Kidney (tissue), 14 donors: ENCODE results near the gene KCNK1. TPM values are rescaled to one million over a fixed set of nuclear protein-coding genes. Genes with fewer than 3 reads are reported as not detected.

ENCODE experiments used
- DNase-seq, 5 donors: peaks; one replicate each; pipeline ENCODE4 v3.0.0-alpha.2; 2013 to 2020
- FAIRE-seq: peaks from 2 replicates; lab custom pipeline; 2012; peaks lifted over from hg19 to GRCh38; lab: Jason Lieb, UNC
- H3K27ac ChIP-seq, 2 donors: one replicate each; pipeline ENCODE4 v1.7.0; 2013; ENCODE audit warnings: low read depth in 2 of 2, low read length in 2 of 2, inconsistent platforms in 1 of 2
- H3K27me3 ChIP-seq: one replicate; pipeline ENCODE4 v1.7.1; 2013; ENCODE audit warnings: low read length, inconsistent platforms; ENCODE audit not compliant: control insufficient read depth, insufficient read depth
- H3K36me3 ChIP-seq, 3 donors: one replicate each; pipeline versions ENCODE4 v1.7.0 to v1.7.1; 2013; ENCODE audit warnings: low read length in 3 of 3, control low read depth in 1 of 3, inconsistent platforms in 1 of 3; ENCODE audit not compliant: insufficient read depth in 3 of 3, control insufficient read depth in 2 of 3
- H3K4me1 ChIP-seq, 3 donors: one replicate each; pipeline versions ENCODE4 v1.7.0 to v1.7.1; 2013; ENCODE audit warnings: low read length in 3 of 3, inconsistent platforms in 1 of 3, low read depth in 1 of 3; ENCODE audit not compliant: control insufficient read depth in 2 of 3, insufficient read depth in 2 of 3
- H3K4me3 ChIP-seq, 3 donors: one replicate each; pipeline versions ENCODE4 v1.7.0 to v1.8.1; 2013; ENCODE audit warnings: low read length in 3 of 3, control low read depth in 1 of 3, inconsistent platforms in 1 of 3
- H3K9ac ChIP-seq, 3 donors: one replicate each; pipeline versions ENCODE4 v1.7.0 to v1.7.1; 2013; ENCODE audit warnings: low read length in 3 of 3, control low read depth in 1 of 3, inconsistent platforms in 1 of 3
- H3K9me3 ChIP-seq, 3 donors: one replicate each; pipeline versions ENCODE4 v1.7.0 to v1.7.1; 2013; ENCODE audit warnings: low read length in 3 of 3, control low read depth in 1 of 3, inconsistent platforms in 1 of 3; ENCODE audit not compliant: control insufficient read depth in 2 of 3, insufficient read depth in 1 of 3
- CTCF ChIP-seq: IDR thresholded peaks from 3 replicates; pipeline ENCODE4 v1.5.1; 2012; ENCODE audit warnings: mild to moderate bottlenecking, moderate library complexity, borderline replicate concordance; ENCODE audit not compliant: insufficient read depth; ENCODE audit errors: extremely low read depth
- intact Hi-C: fragments of 100-400 bp; cut with DNase I; formaldehyde crosslinking; loops from one replicate; pipeline ENCODE4 v1.11.1; 2022
- polyA plus RNA-seq: library from polyadenylated mRNA; stranded (reverse); fragments of 350-450 nt; fragmentation: Illumina TruSeq; extraction: RNeasy Lipid Tissue Mini Kit (QIAGEN cat#74804); gene quantifications from one replicate; pipeline ENCODE4 v1.2.3, GENCODE V29; 2014; ENCODE audit warnings: low read depth, low replicate concordance; ENCODE audit not compliant: insufficient read depth
- total RNA-seq: library from RNA; stranded (reverse); fragmentation: NEBNext Ultra II Directional; extraction: Animal tissue kit (Norgen Biotek cat#: 25700); gene quantifications from one replicate; pipeline ENCODE4 v1.2.1, GENCODE V29; 2021
- donor health status: control.
- donor health status: control.
- donor health status: control.
- donor health status: control.
- donor health status: control.
- donor health status: DM: yes; HTN: yes; CAD: no.
- donor health status: Normal renal cell carcinoma (clear cell type).

Gene KCNK1
- total and polyA plus RNA-seq, 2 donors from 2014 or later, result 10.0 to 10.7 TPM

- FAIRE-seq, result no peak
- H3K4me1 ChIP-seq, result peaks cover 0 to 9% (median 8%) of the 10 kb centered on the region in 3 donors
- H3K9ac ChIP-seq, result no peak overlapping the region
- no peak for TF ChIP-seq CTCF
- no peaks in the 10 kb centered on the region for H3K27me3 ChIP-seq
- no peak overlapping the region for H3K4me3 ChIP-seq
- intact Hi-C loops, result no loop called here
- no peak overlapping the region for H3K27ac ChIP-seq
- H3K9me3 ChIP-seq, result no peaks in the 10 kb centered on the region
- no peaks in the 10 kb centered on the region for H3K36me3 ChIP-seq
- no peak for DNase-seq
Measured at GRCh38 chr1:233627376-233627775, 13.5 kb downstream of the KCNK1 start.

DNA sequence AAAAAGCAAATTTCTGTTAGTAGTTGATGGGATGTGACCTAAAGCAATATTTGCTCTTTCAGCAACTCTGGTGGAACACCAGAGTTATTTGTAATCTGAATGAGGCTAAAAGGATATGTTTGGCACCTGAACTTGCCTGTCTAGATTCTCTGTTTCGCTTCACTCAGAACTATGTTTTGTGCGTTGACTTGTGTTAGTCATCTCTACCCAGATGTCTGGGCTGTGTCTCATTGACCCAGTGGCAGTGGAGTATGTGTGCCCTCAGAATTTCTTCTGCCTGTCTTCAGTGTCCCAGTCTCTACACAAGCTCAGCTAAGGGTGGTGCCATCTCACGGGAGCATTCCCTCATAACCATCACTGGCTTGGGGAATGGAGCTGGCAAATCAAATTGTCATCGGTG lies 13.9 kb downstream of the KCNK1 start:
- TF ChIP-seq CTCF, result no peak
- DNase-seq (no peak), FAIRE-seq (no peak)
- peaks cover 0 to 14% (median 12%) of the 10 kb centered on the region in 3 donors for H3K4me1 ChIP-seq
- intact Hi-C loops, result no loop called here
- no peaks in the 10 kb centered on the region for H3K27me3 ChIP-seq
- H3K4me3 ChIP-seq, result no peak overlapping the region
- no peaks in the 10 kb centered on the region for H3K36me3 ChIP-seq
- no peak overlapping the region for H3K9ac ChIP-seq
- H3K27ac ChIP-seq, result no peak overlapping the region
- H3K9me3 ChIP-seq, result no peaks in the 10 kb centered on the region

DNA sequence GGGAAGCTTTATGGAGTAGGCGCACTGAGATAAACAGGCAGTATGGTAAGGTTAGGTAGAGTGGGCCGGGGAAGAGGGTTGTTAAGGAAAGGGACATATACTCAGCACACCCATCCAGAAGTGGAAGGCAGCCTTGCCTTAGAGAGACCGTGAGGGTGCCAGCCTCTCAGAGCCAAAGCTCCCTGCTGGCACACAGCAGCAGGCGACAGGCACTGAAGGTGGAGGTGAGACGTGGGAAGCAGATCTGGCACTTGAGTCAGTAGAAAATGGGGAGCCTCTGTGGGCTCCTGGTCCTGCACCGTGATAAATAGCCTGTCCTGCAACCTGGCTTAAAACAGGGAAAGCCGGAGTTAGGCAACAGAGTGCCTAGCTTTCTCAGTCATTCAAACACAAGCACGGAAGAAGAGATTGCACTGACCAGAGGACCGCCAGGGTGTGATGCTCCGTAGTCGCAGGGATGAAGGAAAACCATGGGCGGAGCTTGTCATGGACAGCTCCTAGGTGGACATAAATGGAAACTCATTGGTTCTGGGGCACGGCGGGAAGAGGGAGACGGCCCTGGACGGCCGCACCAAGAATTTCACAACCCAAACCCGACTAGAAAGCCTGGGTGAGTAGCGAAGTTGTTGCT lies 15.5 kb downstream of the KCNK1 start:
- intact Hi-C loops, result no loop called here
- peaks cover 0 to 15% (median 12%) of the 10 kb centered on the region in 3 donors for H3K4me1 ChIP-seq
- H3K4me3 ChIP-seq, result no peak overlapping the region
- H3K36me3 ChIP-seq, result no peaks in the 10 kb centered on the region
- no peak overlapping the region for H3K27ac ChIP-seq
- no peak for FAIRE-seq
- H3K27me3 ChIP-seq, result no peaks in the 10 kb centered on the region
- TF ChIP-seq CTCF, result no peak
- no peak overlapping the region for H3K9ac ChIP-seq
- DNase-seq, result no peak
- H3K9me3 ChIP-seq, result no peaks in the 10 kb centered on the region
